DND-41 (cell line): ENCODE results near the gene FOXP1.

ENCODE experiments used
- ATAC-seq: fragments of 200-7000 bp; cut with Tn5 transposase; 3 replicates; pipeline ENCODE4 v1.9.1; 2021; ENCODE audit warnings: low read depth; ENCODE audit not compliant: insufficient read depth
- DNase-seq: peaks from one replicate; pipeline ENCODE4 v3.0.0-alpha.2; 2020
- H2AFZ ChIP-seq: 2 replicates; pipeline ENCODE4 v1.6.0; 2012; ENCODE audit warnings: low read depth, low read length
- H3K27ac ChIP-seq: 2 replicates; pipeline ENCODE4 v1.5.1; 2012; ENCODE audit warnings: low read length, inconsistent platforms
- H3K27me3 ChIP-seq: fragments of 200-600 bp; sonication (generic); 2 replicates; pipeline ENCODE4 v1.6.0; 2012; ENCODE audit warnings: low read length, mild to moderate bottlenecking, inconsistent platforms; ENCODE audit not compliant: insufficient read depth, poor library complexity
- H3K36me3 ChIP-seq: 2 replicates; pipeline ENCODE4 v1.5.1; 2012; ENCODE audit warnings: low read length, inconsistent platforms; ENCODE audit not compliant: insufficient read depth
- H3K4me1 ChIP-seq: 2 replicates; pipeline ENCODE4 v1.5.1; 2012; ENCODE audit warnings: mild to moderate bottlenecking, low read length; ENCODE audit not compliant: insufficient read depth
- H3K4me2 ChIP-seq: 2 replicates; pipeline ENCODE4 v1.6.0; 2012; ENCODE audit warnings: mild to moderate bottlenecking, moderate library complexity, low read length, inconsistent platforms; ENCODE audit not compliant: insufficient read depth
- H3K4me3 ChIP-seq, 2 experiments: fragments of 200-600 bp in 1 of 2; shearing (Covaris generic) in 1 of 2; 2 replicates each; pipeline ENCODE4 v1.5.1; 2012 to 2016; ENCODE audit warnings: inconsistent platforms in 2 of 2, low read length in 2 of 2, mild to moderate bottlenecking in 2 of 2, low read depth in 1 of 2, moderate library complexity in 1 of 2
- H3K79me2 ChIP-seq: 2 replicates; pipeline ENCODE4 v1.6.0; 2012; ENCODE audit warnings: low read length, inconsistent platforms; ENCODE audit not compliant: insufficient read depth
- H3K9ac ChIP-seq: 2 replicates; pipeline ENCODE4 v1.6.0; 2012; ENCODE audit warnings: low read depth, mild to moderate bottlenecking, inconsistent platforms, low read length, moderate library complexity
- H3K9me3 ChIP-seq: 2 replicates; pipeline ENCODE4 v1.5.1; 2012; ENCODE audit warnings: low read length, moderate library complexity, mild to moderate bottlenecking, inconsistent platforms; ENCODE audit not compliant: insufficient read depth, severe bottlenecking
- H4K20me1 ChIP-seq: 2 replicates; pipeline ENCODE4 v1.6.0; 2012; ENCODE audit warnings: low read length; ENCODE audit not compliant: insufficient read depth
- CTCF ChIP-seq: IDR thresholded peaks from 2 replicates; pipeline ENCODE4 v1.5.1; 2012; ENCODE audit warnings: borderline replicate concordance, low read length, moderate library complexity, mild to moderate bottlenecking; ENCODE audit not compliant: poor library complexity, severe bottlenecking; ENCODE audit errors: extremely low read depth
- EZH2 ChIP-seq: IDR thresholded peaks from 3 replicates; pipeline ENCODE4 v1.6.1; 2012; ENCODE audit warnings: borderline replicate concordance, low read depth, mild to moderate bottlenecking, moderate library complexity, low read length, inconsistent platforms; ENCODE audit not compliant: severe bottlenecking

Gene FOXP1

GRCh38 chr3:71597286-71597685 is 13.8 kb upstream of the FOXP1 start:
- H4K20me1 ChIP-seq, result no peaks in the 10 kb centered on the region
- no peaks in the 10 kb centered on the region for H3K79me2 ChIP-seq
- H3K4me2 ChIP-seq, result no peak overlapping the region
- no peak overlapping the region for H3K9ac ChIP-seq
- no peak for DNase-seq
- H3K4me3 ChIP-seq, result no peak overlapping the region
- no peak overlapping the region for H2AFZ ChIP-seq
- no peaks in the 10 kb centered on the region for H3K9me3 ChIP-seq
- H3K27me3 ChIP-seq, result no peaks in the 10 kb centered on the region
- TF ChIP-seq EZH2, result no peak
- no peaks in the 10 kb centered on the region for H3K36me3 ChIP-seq
- H3K4me1 ChIP-seq, result no peaks in the 10 kb centered on the region
- no peak for ATAC-seq
- no peak overlapping the region for H3K27ac ChIP-seq

- Histone ChIP-seq H3K36me3 (no peaks in the 10 kb centered on the region), H3K4me1 (no peaks in the 10 kb centered on the region), H2AFZ (no peak overlapping the region), H3K9ac (no peak overlapping the region), H3K4me3 (no peak overlapping the region), H3K4me2 (no peak overlapping the region), H3K9me3 (no peaks in the 10 kb centered on the region), H3K27ac (no peak overlapping the region), H4K20me1 (no peaks in the 10 kb centered on the region), H3K27me3 (no peaks in the 10 kb centered on the region), H3K79me2 (no peaks in the 10 kb centered on the region)
- DNase-seq (no peak), ATAC-seq (no peak)
- TF ChIP-seq CTCF (no peak), EZH2 (no peak)
Observed at GRCh38 chr3:71593106-71593505, 9.6 kb upstream of the FOXP1 start.

- H3K4me3 ChIP-seq, result no peak overlapping the region
- no peak for ATAC-seq
Observed at GRCh38 chr3:71591101-71591500, 7.6 kb upstream of the FOXP1 start.

GRCh38 chr3:71589132-71589531 is 5.6 kb upstream of the FOXP1 start:
- H2AFZ ChIP-seq, result no peak overlapping the region
- H3K36me3 ChIP-seq, result no peaks in the 10 kb centered on the region
- H3K27ac ChIP-seq, result no peak overlapping the region
- no peak overlapping the region for H3K4me2 ChIP-seq
- no peak overlapping the region for H3K9ac ChIP-seq
- peaks cover 20% of the 10 kb centered on the region for H3K4me1 ChIP-seq
- H3K27me3 ChIP-seq, result no peaks in the 10 kb centered on the region
- H4K20me1 ChIP-seq, result no peaks in the 10 kb centered on the region
- TF ChIP-seq EZH2, result no peak
- no peak for TF ChIP-seq CTCF
- H3K4me3 ChIP-seq, result no peak overlapping the region
- ATAC-seq, result no peak
- no peaks in the 10 kb centered on the region for H3K9me3 ChIP-seq
- no peak for DNase-seq
- peaks cover 5% of the 10 kb centered on the region; the same call in 1 of the 2 replicates for H3K79me2 ChIP-seq

More at GRCh38 chr3:71591101-71591500, 7.6 kb upstream of the FOXP1 start:
- TF ChIP-seq EZH2, result no peak
- TF ChIP-seq CTCF, result no peak
- H3K4me1 ChIP-seq, result peaks cover 4% of the 10 kb centered on the region; the same call in 1 of the 2 replicates
- no peaks in the 10 kb centered on the region for H3K36me3 ChIP-seq
- no peak overlapping the region for H3K9ac ChIP-seq
- H4K20me1 ChIP-seq, result no peaks in the 10 kb centered on the region
- H3K9me3 ChIP-seq, result no peaks in the 10 kb centered on the region
- H3K4me2 ChIP-seq, result no peak overlapping the region
- no peak for DNase-seq
- 0 out of 2 replicates have a peak, but pooled peaks cover 3% of the 10 kb centered on the region for H3K79me2 ChIP-seq
- H3K27ac ChIP-seq, result no peak overlapping the region
- H2AFZ ChIP-seq, result no peak overlapping the region
- H3K27me3 ChIP-seq, result no peaks in the 10 kb centered on the region
